Left hindlimb (tissue), 1 donor: Measurements from ENCODE around the gene PTPRO.
A peak's percentile ranks its signal among the peaks of the same experiment; 100 is the strongest.

Source experiments
- DNase-seq: peaks from one replicate; pipeline ENCODE4 v3.0.0-alpha.2; 2018

PTPRO gene

GRCh38 chr12:15528666-15529065, 206.4 kb downstream of the PTPRO start:
- no peak for DNase-seq

DNA sequence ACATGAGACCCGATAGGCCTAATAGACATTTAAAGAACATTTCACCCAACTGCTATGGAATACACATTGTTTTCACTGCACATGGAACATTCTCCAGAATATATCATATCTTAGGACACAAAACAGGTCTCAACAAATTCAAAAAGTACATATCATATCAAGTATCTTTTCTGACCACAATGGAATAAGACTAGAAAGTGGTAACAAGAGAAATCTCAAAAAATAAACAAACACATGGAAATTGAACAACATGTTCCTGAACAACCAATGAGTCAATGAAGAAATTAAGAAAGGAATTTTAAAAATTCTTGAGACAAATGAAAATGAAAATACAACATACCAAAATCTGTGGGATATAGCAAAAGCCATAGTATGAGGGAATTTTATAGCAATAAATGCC, 208.1 kb downstream of the PTPRO start:
- no peak for DNase-seq

- no peak for DNase-seq
Measured at GRCh38 chr12:15532364-15532977, 210.2 kb downstream of the PTPRO start.

- no peak for DNase-seq
Measured at GRCh38 chr12:15534322-15534721, 212.0 kb downstream of the PTPRO start.

- DNase-seq, result no peak
Measured at GRCh38 chr12:15534874-15535273, 212.6 kb downstream of the PTPRO start.

GRCh38 chr12:15535352-15535781, 213.1 kb downstream of the PTPRO start:
- DNase-seq, result no peak

GRCh38 chr12:15536446-15536845, 214.1 kb downstream of the PTPRO start:
- no peak for DNase-seq

GRCh38 chr12:15538881-15539280, 216.6 kb downstream of the PTPRO start:
- DNase-seq, result no peak

DNA sequence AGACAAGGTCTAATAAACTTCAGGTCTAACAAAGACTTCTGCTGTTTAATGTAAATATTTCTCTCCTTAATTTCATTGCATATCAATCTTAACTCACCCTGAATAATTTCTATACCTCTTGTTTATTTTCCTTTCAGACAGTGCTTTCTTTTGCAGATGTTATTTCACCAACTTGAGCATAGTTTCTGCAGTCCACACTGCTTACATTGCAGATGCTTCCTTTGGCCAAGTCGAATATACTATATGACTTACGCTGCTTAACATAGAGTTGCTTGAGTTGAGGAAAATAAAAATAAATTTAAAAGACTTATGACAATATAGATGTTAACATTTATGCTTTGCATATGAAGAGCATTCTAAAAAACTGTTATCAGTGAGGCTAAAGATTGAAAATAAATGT, 217.7 kb downstream of the PTPRO start:
- no peak for DNase-seq

GRCh38 chr12:15540469-15540872, 218.2 kb downstream of the PTPRO start:
- DNase-seq, result no peak

- no peak for DNase-seq
Measured at GRCh38 chr12:15541996-15542631, 219.8 kb downstream of the PTPRO start.

GRCh38 chr12:15543347-15543746, 221.0 kb downstream of the PTPRO start:
- no peak for DNase-seq

DNA sequence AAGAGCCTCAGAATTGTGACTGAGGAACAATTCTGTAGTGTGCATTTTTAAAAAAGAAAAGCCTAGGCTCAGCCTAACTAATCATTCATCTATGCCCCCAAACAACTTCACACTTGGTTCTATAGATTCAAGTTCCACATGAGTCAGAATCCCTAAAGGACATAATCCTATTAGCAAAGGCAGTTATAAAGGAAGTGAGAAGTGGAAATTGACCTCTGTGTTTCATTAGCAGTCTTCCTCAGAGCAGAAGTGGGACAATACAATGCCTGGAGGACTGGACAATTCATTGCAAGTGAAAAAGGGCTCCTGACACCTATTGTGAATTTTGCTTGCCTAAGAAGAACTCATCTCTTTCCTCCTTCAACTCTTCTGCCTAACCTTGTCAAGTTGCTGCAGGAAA, 222.3 kb downstream of the PTPRO start:
- DNase-seq, result no peak

- DNase-seq, result no peak
Measured at GRCh38 chr12:15545334-15545733, 223.0 kb downstream of the PTPRO start.

- DNase-seq, result no peak
Measured at GRCh38 chr12:15546102-15546701, 223.9 kb downstream of the PTPRO start.

- no peak for DNase-seq
Measured at GRCh38 chr12:15547063-15547462, 224.8 kb downstream of the PTPRO start.

GRCh38 chr12:15547691-15548090, 225.4 kb downstream of the PTPRO start:
- no peak for DNase-seq

GRCh38 chr12:15550793-15551192, 228.5 kb downstream of the PTPRO start:
- DNase-seq, result no peak

DNA sequence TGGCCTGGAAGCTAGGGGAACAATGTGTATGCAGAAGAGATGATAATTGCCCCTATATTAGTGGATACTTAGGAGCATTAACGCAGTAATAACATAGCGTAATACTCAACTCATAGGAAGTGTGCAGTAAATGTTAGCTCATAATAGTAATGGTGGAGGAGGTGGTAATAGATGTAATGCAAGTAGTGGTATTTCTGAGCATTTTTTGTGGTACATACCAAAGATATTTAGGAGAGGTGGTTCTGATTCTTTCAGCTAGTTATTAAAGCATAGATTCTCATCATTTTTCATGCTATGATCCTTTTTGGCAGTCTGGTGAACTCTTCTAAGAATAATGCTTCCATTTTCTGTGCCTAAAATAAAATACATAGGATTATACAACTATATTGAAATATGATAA, 233.1 kb downstream of the PTPRO start:
- DNase-seq, result no peak

- no peak for DNase-seq
Measured at GRCh38 chr12:15556411-15557102, 234.2 kb downstream of the PTPRO start.

- no peak for DNase-seq
Measured at GRCh38 chr12:15558915-15559528, 236.7 kb downstream of the PTPRO start.

DNA sequence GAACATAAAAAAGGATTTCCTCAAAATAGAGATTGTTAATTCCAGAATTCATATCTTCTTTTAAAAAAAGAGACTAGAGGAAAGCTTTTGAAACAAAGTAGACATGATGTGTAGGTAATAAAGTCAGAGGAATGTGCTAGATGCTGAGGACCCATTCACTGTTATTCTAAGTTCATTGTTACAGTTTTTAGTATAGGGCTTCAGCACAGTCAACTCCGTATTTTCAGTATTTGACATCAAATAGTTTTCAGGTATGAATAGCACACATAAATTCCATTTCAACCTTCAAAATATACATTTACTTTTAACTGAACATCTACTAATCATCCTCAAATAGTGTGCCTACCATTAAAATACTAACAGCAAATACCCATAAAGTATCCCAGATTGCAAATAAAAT, 239.1 kb downstream of the PTPRO start:
- no peak for DNase-seq

DNA sequence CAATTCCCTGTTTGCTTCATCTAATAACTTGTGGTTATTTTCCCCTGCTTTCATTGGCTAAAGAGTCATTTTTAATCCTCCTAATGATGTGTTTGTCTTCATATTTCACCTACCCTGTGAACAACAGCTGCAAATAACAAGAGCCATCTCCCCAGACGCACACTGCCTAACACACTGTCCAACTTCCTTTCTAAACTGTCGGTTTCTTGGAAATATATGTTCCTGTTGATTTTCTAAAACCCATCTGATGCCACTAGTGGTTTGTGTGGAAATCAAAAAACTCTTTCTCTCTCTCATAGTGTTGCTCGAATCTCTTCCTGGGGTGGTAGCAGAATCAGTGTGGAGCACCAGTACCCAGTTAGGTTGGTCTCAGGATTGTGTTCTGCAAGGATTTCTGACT, 240.0 kb downstream of the PTPRO start:
- DNase-seq, result peak; percentile 40
